Measurements from ENCODE around the gene POLR1B. TPM values are rescaled to one million over a fixed set of nuclear protein-coding genes. Genes with fewer than 3 reads are reported as not detected.

The POLR1B gene
- total and polyA plus RNA-seq, 10 of the 15 experiments (the other 5 are each of a cell fraction or from before 2014, with no cell fraction given), result 13.4 to 55.8 (median 35.9) TPM

- TF ChIP-seq ZNF384 (IDR thresholded peaks at IDR 0.05; ENCODE audit: borderline replicate concordance, low read depth, low read length), result no peak
- no peak for TF ChIP-seq MTA3 (IDR thresholded peaks at IDR 0.05; ENCODE audit: borderline replicate concordance, low read length)
- no peak for TF ChIP-seq IRF4 (IDR thresholded peaks at IDR 0.05; ENCODE audit: low read depth, low read length)
- TF ChIP-seq RELA (IDR thresholded peaks at IDR 0.05; ENCODE audit: borderline replicate concordance, partially characterized antibody), result no peak
- TF ChIP-seq BCLAF1 (IDR thresholded peaks at IDR 0.05), result no peak
- TF ChIP-seq CTCF (IDR thresholded peaks at IDR 0.05 in 2 of 3, conservative IDR thresholded peaks at IDR 0.05 in 1 of 3; ENCODE audit: control insufficient read depth in 2 of 3, extremely low read depth in 1 of 3, insufficient read depth in 1 of 3, low read depth in 3 of 3, low read length in 3 of 3), result no peak
- no peak for TF ChIP-seq ZBED1 (IDR thresholded peaks at IDR 0.05; ENCODE audit: borderline replicate concordance)
- no peak for TF ChIP-seq SP1 (IDR thresholded peaks at IDR 0.05; ENCODE audit: low read depth, low read length)
- TF ChIP-seq ZNF217 (IDR thresholded peaks at IDR 0.05), result no peak
- TF ChIP-seq, protein P1, sequence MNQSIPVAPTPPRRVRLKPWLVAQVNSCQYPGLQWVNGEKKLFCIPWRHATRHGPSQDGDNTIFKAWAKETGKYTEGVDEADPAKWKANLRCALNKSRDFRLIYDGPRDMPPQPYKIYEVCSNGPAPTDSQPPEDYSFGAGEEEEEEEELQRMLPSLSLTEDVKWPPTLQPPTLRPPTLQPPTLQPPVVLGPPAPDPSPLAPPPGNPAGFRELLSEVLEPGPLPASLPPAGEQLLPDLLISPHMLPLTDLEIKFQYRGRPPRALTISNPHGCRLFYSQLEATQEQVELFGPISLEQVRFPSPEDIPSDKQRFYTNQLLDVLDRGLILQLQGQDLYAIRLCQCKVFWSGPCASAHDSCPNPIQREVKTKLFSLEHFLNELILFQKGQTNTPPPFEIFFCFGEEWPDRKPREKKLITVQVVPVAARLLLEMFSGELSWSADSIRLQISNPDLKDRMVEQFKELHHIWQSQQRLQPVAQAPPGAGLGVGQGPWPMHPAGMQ (IDR thresholded peaks at IDR 0.05; ENCODE audit: borderline replicate concordance), result no peak
- TF ChIP-seq ASH2L (IDR thresholded peaks at IDR 0.05; ENCODE audit: borderline replicate concordance, low read depth), result no peak
- TF ChIP-seq CREB1 (IDR thresholded peaks at IDR 0.05; ENCODE audit: low read depth), result no peak
- no peak for TF ChIP-seq REST (IDR thresholded peaks at IDR 0.05; ENCODE audit: low read depth, low read length)
- TF ChIP-seq TCF12 (IDR thresholded peaks at IDR 0.05; ENCODE audit: low read depth, low read length), result no peak
- no peak for TF ChIP-seq MAX (IDR thresholded peaks at IDR 0.05; ENCODE audit: low read depth, low read length)
- H3K27me3 ChIP-seq (replicated peaks in 1 of 2; ENCODE audit: control insufficient read depth in 2 of 2, insufficient read depth in 2 of 2, low read length in 1 of 2), result no peaks in the 10 kb centered on the region
- no TSS peak for BruUV-seq (replicated peaks)
- peaks cover 10 to 45% of the 10 kb centered on the region in 2 experiments for H3K36me3 ChIP-seq (ENCODE audit: control insufficient read depth in 2 of 2, insufficient read depth in 2 of 2, low read length in 1 of 2)
- ChIA-PET POLR2A (no interaction called here), SMC1A (ENCODE audit: uncharacterized antibody, unreplicated experiment) (no interaction called here), CTCF (interaction anchor here (0.7 to 1.2 kb wide), 2 partner anchors 11 to 28 kb away, joined by 3 to 6 read pairs; no protein-coding TSS in a partner anchor), RAD21 (ENCODE audit: unreplicated experiment) (no interaction called here)
- WGBS (ENCODE audit: insufficient coverage, insufficient replicate concordance, low lambda C conversion rate, missing lambda C conversion rate), result 80% methylated on average over 7 of the region's 7 CpGs
- no peaks in the 10 kb centered on the region for H3K79me2 ChIP-seq (ENCODE audit: control insufficient read depth, insufficient read depth, low read length)
- no peak overlapping the region for H3K4me2 ChIP-seq (ENCODE audit: control insufficient read depth, insufficient read depth)
- FAIRE-seq (no peak), DNase-seq (ENCODE audit: low read depth, low spot score) (no peak), ATAC-seq (no peak)
- H4K20me1 ChIP-seq (ENCODE audit: control insufficient read depth, insufficient read depth), result no peaks in the 10 kb centered on the region
- intact Hi-C loops (cut with micrococcal nuclease; ENCODE audit: unreplicated experiment), result no loop called here
- H3K9ac ChIP-seq (ENCODE audit: control insufficient read depth, insufficient read depth, low read length), result no peak overlapping the region
- H2AFZ ChIP-seq (ENCODE audit: control insufficient read depth, low read depth, low read length), result no peak overlapping the region
- H3K27ac ChIP-seq (ENCODE audit: control insufficient read depth, insufficient read depth), result no peak overlapping the region
- H3K4me1 ChIP-seq (ENCODE audit: control insufficient read depth, insufficient read depth, low read length), result no peaks in the 10 kb centered on the region
- H3K9me3 ChIP-seq (replicated peaks; ENCODE audit: control insufficient read depth, insufficient read depth, low read length), result no peaks in the 10 kb centered on the region; the same call in 2 of the 3 replicates
- in situ Hi-C loops (cut with MboI), result no loop called here
- H3K4me3 ChIP-seq, result no peak overlapping the region
These were observed 29.7 kb downstream of the POLR1B start for GRCh38 chr2:112572005-112572404.

All from GM12878 (cell line).